Measurements from ENCODE around the gene ADAMTS1.

ADAMTS1 gene

DNA sequence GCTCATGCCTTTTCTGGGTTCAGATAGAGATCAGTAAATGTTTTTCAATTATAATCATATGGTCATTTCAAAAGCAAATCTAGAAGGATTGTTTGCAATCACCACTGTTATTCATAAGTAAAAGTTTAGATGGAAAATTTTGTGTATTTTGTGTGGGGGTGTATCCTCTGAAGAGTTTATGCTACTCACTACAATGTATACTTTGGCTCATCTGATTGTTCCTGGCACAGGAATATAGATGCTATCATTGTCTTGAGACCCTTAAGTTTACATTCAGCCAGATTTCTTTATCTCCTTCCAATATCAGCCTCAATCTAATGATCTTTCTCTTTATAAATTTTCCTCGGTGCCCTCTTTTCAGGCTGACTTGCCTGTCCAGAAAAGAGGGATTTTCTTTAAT is 33.0 kb downstream of the ADAMTS1 start:
- no peak for DNase-seq

DNA sequence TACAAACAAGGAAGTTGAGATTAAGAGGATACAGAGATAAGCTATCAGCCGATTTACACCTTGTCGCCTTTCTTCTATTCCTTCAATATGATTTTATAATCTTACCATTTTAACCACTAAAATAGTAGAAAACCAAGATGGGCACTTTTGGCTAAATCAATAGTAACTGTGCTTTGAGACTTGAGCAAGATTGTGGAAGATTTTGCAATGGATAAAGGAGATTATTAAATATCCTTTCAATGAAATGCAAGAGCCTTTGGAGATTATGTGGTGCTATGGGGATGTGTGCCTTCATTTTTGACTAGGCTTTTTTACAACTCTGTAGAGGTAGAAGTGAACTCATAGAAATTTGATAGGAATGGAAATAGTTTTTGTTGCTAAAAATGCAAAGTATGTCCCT is 33.7 kb downstream of the ADAMTS1 start:
- no peak for DNase-seq

DNA sequence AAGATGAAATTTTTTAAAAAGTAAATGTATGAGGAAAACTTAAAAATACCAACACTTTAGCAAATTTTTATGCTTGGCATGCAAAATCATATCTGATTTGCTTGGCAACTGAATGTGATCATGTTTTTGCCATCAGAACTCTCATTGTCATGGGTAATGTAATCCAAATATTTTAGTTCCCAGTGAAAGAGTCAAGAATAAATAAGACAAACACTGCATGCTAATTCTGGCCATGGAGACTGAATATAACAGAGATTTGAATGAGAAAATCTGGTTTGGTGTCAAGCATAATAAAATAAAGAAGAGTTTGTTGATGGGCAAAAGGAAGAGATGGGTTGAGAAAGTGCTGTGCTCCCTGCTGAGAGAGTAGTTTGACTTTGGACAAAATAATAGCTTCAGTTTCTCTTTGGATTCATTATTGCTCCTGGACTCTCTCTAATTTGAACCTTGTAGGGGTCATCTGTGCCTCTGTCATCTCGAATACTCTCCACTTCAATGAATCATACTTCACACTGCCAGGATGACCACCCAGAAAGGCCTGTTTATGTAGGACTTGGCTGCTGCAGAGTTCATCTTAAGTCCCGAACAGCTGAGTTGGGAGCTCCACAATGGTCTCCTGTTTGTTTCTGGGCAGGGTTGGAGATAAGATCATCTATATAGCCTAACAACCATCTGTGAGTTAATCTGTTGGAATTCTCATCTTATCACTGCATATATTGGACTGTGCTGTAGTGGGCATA is 34.4 kb downstream of the ADAMTS1 start:
- no peak for DNase-seq

DNA sequence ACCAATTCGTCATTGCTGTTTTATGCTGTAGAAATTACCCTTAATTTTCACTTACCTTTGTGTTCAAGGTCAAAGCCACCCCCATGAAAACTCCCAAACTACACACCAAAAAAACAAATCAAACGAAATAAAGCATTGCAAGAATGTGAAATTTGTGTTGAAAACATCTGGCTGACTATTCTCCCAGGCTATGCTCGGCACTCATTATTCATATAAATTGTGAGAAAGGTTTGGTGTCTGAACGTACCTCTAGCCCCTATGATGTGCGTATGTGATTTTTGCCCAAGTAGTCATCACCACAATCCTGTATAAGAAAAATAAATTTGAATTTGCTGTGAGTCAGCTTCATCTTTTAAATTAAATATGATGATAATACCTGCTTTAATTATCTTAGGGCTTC is 34.9 kb downstream of the ADAMTS1 start:
- DNase-seq = no peak

DNA sequence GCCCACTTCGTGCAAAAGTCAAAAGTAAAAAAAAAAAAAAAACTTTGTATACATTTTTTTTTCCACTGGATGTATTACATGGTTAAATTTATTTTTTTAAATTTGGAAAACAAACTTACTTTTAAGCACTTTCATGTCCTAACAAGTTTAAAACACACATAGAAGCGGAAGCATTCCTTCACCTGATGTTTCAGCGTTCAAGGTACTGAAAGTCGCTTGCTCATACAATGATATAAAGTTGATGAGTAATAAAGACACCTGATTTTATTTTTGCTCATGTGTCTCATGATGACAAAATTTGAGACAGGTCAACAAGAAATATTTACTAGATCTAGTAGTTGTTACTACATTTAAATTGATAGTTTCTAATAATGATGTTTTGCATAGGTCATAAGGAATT is 35.5 kb downstream of the ADAMTS1 start:
- no peak for DNase-seq

DNA sequence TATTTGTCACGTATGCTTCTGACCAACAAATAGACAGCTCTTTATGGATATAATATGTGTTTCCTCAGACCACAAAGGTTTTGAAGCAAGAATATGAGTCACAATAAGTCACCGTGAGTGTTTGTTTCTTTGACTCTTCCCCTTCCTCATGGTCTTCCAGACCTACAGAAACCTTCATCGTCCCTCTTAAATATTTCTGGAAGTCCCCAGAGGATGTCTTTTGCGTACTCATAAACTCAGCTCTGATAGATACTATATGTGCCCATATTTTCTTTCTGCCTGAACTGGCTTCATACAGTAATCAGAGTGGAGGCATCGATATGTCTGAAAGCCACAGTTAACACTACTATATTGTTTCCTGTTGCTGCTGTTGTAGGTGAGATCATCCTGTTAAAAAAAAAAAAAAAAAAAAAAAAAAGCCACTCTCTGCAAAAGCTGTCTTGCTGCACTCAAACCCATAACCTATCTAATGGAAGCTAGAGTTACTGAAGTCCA is 38.4 kb downstream of the ADAMTS1 start:
- no peak for DNase-seq

DNA sequence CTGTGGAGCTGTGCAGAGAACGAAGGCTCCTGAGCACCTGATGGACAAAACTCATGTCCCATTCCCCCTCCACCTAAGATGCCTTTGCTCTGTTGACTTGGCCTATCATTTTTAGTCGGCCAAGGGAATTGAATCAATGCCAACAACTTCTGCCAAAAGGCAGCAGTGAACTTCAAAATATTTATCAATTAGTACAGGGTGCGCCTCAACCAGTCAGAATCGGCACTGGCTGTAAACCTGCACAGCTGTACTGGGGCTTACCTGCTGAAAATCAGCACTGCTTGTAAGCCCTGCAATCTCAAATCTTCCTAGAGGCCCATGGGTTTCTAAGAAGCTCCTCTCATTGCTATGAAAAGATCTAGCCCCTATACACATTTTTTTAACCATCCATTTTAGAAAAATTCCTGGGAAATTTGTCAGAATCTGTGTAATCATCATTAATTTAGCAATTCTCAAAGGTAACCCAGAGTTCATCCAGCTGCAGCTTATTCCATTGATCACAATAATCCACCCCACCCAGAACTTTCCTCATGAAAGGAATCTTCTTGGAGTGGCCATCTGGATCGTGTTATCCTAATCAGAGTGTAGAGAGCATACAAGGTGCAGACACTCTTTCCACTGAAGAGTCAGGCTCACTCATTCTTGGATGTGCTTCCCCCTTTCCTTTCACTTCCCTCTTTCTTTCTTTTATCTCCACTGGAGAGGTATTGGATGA is 40.2 kb downstream of the ADAMTS1 start:
- no peak for DNase-seq

DNA sequence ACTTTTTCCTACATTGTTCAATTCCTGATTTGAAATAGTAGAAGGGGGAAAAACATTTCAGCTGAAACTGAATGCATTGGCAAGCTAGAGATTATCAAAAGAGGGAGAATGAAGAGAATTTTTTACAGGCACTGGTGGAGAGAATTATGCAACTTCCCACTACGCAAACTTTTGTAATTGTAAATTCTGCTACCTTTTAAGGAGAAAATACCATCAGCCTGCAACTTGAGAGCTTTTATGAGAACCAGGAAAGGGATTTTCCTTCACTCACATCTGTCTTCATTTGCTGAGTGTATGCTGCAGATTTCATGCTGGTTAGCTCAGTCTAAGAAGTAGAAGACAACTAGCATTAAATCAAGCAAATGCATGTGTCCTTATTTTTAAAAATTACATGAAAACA is 43.7 kb downstream of the ADAMTS1 start:
- DNase-seq = no peak

DNA sequence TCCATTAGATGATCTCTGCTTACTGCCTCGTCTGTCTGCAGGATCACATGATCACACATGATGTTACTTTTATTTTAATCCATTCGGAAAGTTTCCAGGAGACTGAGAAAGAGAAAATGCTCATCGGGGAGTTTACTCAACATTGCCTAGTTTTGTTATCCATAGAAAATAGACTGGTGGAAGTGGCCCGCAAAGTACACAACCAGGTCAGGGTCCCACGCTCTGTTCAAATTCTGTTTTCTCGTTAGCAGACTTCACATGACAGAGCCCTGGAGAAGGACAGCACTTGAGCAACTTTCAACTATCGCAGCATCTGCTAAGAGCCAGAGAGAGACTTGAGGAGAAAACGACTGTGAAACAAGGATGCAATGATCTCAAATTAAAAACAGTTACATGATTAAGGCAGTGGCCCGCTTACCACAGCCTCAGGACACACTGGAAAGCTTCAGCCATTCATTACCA is 44.2 kb downstream of the ADAMTS1 start:
- DNase-seq = no peak

DNA sequence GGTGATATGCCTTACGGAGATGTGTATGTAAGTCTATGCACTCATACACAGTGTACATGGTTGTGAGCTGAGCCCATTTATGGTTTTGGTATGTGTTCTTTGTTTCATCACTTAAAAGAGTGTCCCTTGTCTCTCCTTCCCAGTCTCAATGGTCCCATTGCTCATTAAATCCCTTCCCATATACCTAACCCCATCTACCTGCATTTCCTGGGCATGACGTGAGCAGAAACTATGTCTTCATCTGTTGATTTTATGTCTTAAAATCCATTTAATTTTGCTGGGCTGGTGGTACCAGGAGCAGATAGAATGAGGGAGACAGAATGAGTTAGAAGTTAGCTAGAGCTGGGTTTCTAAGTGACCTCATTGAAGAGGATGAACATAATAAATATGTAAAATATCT is 44.8 kb downstream of the ADAMTS1 start:
- no peak for DNase-seq

DNA sequence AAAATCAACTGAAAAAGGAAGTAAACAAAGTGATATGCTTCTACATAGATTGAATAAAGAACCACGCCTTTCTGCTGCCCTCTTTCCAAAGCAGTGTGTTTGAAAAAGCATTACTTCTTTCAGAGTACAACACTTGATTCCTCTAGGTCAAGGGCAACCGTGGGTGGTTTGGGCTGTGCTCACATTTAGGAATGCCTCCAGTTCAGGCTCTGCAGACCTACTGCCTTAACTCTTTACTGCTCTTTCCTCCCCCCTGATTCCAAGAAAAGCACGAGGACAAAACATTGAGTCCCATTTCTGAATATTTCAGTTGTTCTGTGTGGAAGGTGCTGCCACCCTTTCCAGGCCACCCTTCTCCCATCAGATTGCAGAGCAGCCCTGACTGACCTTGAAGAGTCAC is 45.2 kb downstream of the ADAMTS1 start:
- DNase-seq = no peak

DNA sequence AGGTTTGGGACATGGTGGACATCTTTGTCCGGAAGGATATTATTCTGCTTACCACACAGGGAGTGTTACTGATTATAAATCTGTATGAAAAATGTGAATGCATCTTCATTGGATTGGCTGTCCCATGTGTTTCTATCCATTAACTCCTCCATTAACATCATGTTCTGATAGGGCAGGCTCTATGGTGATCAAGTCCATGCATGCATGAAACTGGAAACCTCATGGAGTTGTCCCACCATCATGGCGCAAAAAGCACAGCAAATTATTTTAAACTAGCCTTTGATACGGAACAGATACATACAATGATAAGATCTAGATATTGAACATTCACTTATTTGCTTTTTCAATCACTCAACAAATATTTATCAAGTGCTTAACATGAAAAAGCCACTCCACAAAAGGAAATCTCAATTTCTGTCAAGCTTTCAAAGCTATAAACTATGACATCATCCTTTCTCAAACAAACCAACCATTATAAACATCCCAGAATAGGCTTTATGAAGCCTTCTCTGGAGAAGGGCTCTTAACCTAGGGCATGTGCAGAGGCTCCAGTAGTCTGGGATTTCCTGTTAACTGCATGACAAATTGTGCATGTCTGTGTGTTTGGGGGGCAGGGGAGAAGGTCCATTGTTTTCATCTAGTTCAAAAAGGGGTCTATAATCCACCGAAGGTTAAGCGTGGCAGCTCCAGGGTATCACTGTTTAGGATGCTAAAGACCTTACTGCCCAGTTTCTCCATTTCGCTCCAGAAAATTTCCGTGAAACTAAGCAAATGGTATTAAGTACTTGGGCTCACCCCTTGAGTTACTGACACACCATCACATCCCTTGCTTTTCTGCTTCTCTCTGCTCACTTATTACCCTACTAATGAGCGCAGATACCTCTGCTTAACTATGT is 46.1 kb downstream of the ADAMTS1 start:
- DNase-seq = no peak

DNA sequence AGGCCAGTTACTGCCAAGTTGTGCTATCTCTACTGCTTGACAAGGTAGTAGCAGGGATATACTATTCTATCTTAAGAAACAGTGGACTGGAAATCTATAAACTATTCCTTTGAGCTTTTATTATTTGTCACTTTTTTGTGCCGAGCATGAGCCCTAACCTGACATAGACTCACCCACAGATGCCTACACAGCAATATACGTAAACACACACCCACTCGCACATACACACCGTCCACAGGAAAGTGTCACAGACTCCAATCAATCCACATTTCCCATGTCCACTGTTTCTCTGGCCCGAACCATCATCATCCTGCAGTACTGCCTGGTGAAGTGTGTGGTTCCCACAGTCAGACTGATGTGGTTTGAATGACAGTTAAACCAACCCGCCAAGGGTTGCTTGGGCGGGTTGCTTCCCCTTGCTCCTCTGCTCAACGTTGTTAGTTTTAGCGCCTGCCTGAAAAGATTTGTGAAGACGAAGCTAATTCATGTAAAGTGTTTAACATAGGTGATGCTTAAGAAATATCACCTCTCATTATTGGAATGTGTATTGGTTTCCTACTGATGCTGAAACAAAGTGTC is 47.2 kb downstream of the ADAMTS1 start:
- no peak for DNase-seq

DNA sequence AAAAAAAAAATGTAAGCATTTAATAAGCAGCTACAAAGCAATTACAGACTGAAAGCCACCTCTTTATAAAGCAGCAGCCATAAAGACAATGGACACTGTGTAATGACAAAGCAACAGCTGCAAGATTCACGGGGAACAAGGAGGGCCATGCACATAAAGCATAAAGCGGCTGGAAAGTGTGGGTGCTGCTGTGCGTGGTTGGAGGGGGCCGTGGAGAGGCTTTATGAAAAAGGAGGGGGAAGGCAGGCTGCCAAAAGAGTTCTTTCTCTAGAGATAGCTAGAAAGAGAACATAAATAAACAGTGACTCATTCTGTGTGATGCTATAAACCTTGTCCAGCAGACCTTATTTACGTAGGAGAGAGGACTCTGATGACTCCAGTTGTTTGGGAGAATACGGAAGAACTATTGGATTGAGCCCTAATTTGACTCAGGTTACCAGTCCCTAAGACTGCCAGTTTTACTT is 49.3 kb downstream of the ADAMTS1 start:
- no peak for DNase-seq

DNA sequence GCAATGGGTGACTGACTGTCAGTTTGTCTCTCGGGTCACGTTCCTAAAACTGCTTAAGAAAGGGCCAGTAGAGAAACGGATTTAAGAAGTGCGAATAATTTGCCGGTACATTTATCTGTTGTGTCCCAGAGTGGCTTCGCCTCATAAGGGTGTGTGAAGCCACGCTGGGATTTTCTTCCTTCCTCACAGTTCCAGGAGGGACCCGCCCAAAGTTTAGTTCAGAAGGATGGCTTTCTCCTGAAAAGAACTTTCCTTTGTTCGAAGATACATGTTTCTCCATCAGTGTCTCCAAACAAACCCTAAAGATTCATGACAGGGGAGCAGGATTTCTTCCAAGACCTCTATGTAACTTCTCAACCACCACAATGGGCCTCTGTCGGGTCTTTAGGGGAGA is 49.8 kb downstream of the ADAMTS1 start:
- DNase-seq = no peak

DNA sequence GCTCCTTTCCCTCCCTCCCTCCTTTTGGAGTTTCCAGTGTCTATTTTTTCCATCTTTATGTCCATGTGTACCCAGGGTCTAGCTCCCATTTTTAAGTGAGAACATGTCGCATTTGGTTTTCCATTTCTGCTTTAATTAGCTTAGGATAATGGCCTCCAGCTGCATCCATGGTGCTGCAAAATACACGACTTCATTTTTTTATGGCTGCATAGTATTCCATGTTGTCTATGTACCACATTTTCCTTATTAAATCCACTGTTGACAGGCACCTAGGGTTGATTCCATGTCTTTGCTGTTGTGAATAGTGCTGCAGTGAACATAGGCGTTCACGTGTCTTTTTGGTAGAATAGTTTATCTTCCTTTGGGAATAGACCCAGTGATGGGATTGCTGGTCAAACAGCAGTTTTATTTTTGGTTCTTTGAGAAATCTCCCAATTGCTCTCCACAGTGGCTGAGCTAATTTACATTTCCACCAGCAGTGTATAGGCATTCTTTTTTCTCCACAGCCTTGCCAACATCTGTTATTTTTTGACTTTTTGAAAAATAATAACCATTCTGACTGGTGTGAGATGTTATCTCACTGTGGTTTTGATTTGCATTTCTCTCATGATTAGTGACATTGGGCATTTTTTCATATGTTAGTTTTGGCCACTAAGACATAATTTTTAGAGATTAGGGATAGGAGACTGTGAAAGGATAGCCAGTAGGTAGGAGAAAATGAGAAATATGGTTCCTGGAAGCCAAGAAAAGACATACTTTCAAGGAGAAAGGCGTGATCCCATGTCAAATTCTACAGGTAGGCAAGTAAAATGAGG is 50.4 kb downstream of the ADAMTS1 start:
- DNase-seq = no peak

DNA sequence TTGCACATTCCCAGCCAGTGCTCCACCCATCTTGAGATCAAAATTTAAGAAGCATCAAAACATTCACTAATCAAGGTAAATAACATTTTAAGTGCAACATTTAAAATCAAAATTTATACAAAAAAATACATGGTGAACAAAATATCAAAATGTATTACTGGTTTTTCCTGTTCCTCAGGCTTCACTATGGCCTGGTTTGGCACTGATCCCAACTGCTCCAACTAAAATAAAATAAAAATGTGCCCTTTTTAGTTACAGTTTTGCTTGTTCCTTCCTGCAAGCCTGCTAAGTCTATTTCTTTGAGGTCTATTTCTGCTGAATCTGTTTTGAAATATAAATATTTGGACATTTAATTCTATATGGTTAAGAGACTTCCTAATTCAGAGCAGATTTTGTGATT is 54.9 kb downstream of the ADAMTS1 start:
- DNase-seq = no peak

DNA sequence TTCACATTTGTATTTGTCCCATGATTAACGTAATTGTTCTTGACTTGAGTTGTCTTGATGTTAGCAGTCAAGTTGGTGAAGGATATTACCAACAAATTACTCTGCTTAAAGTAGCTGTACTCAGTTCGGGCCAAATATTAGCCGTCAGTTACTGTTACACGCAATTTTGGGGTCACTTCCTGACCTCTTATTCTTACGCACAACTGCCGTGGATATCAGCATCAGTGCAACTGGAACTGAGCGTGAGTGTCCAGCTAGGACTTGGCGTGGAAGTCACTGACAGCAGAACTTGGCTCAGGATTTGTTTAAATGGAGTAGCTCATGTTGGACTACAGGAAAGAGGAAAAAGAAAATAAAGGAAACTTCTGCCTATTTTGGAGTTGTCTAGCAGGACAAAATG is 56.4 kb downstream of the ADAMTS1 start:
- DNase-seq = no peak

Data from NCI-H1048 (cell line).